MM.1S (cell line): ENCODE measurements around the gene TMEM121.

ENCODE experiments used
- DNase-seq: peaks from one replicate; pipeline ENCODE4 v3.0.0-alpha.2; 2015
- H2AFZ ChIP-seq: fragments of 300-600 bp; sonication (generic); 2 replicates; pipeline ENCODE4 v1.6.0; 2016; ENCODE audit warnings: antibody characterized with exemption, low read length
- H3F3A ChIP-seq: fragments of 300-600 bp; sonication (generic); 2 replicates; pipeline ENCODE4 v1.6.1; 2016; ENCODE audit warnings: mild to moderate bottlenecking, antibody characterized with exemption, low read length, moderate library complexity, mixed read lengths; ENCODE audit not compliant: insufficient read depth
- H3K27ac ChIP-seq: fragments of 300-600 bp; sonication (generic); 2 replicates; pipeline ENCODE4 v1.5.1; 2016; ENCODE audit warnings: mild to moderate bottlenecking, low read length
- H3K27me3 ChIP-seq: fragments of 300-600 bp; sonication (generic); replicated peaks from 2 replicates; pipeline ENCODE4 v1.6.0; 2016; ENCODE audit warnings: low read length; ENCODE audit not compliant: insufficient read depth
- H3K36me3 ChIP-seq: fragments of 300-600 bp; sonication (generic); replicated peaks from 2 replicates; pipeline ENCODE4 v1.6.1; 2016; ENCODE audit warnings: mild to moderate bottlenecking, low read length, mixed read lengths; ENCODE audit not compliant: insufficient read depth
- H3K4me1 ChIP-seq: fragments of 300-600 bp; sonication (generic); 2 replicates; pipeline ENCODE4 v1.6.1; 2016; ENCODE audit warnings: low read length, mixed read lengths
- H3K4me2 ChIP-seq: fragments of 300-600 bp; sonication (generic); 2 replicates; pipeline ENCODE4 v1.6.0; 2016; ENCODE audit warnings: low read depth, low read length
- H3K4me3 ChIP-seq: fragments of 300-600 bp; sonication (generic); 2 replicates; pipeline ENCODE4 v1.5.1; 2016; ENCODE audit warnings: low read length, mixed read lengths
- H3K79me2 ChIP-seq: fragments of 300-600 bp; sonication (generic); 2 replicates; pipeline ENCODE4 v1.6.1; 2016; ENCODE audit warnings: mixed run types, low read length, mixed read lengths
- H3K9ac ChIP-seq: fragments of 300-600 bp; sonication (generic); 2 replicates; pipeline ENCODE4 v1.6.1; 2016; ENCODE audit warnings: low read length, mixed read lengths
- H3K9me2 ChIP-seq: fragments of 300-600 bp; sonication (generic); replicated peaks from 2 replicates; pipeline ENCODE4 v1.6.1; 2016; ENCODE audit warnings: mild to moderate bottlenecking, low read length, mixed read lengths; ENCODE audit not compliant: insufficient read depth
- H3K9me3 ChIP-seq: fragments of 300-600 bp; sonication (generic); replicated peaks from 2 replicates; pipeline ENCODE4 v1.6.1; 2016; ENCODE audit warnings: mild to moderate bottlenecking, low read length, mixed read lengths; ENCODE audit not compliant: insufficient read depth
- H4K20me1 ChIP-seq: fragments of 300-600 bp; sonication (generic); 2 replicates; pipeline ENCODE4 v1.6.1; 2016; ENCODE audit warnings: mild to moderate bottlenecking, low read length, moderate library complexity, mixed read lengths; ENCODE audit not compliant: insufficient read depth
- EZH2 ChIP-seq: fragments of 300-600 bp; sonication (generic); optimal IDR thresholded peaks from 2 replicates; pipeline ENCODE3; 2017; ENCODE audit warnings: low read depth, mild to moderate bottlenecking, antibody characterized with exemption, low read length, mixed read lengths
- EZH2phosphoT487 ChIP-seq: fragments of 300-600 bp; sonication (generic); IDR thresholded peaks from 2 replicates; pipeline ENCODE4 v1.6.1; 2018; ENCODE audit warnings: antibody characterized with exemption, low read length
- TF ChIP-seq, protein P1 (sequence below): fragments of 300-600 bp; sonication (generic); IDR thresholded peaks from 2 replicates; pipeline ENCODE4 v1.5.1; 2016; ENCODE audit warnings: antibody characterized with exemption, low read length, mixed read lengths

The TMEM121 gene

DNA sequence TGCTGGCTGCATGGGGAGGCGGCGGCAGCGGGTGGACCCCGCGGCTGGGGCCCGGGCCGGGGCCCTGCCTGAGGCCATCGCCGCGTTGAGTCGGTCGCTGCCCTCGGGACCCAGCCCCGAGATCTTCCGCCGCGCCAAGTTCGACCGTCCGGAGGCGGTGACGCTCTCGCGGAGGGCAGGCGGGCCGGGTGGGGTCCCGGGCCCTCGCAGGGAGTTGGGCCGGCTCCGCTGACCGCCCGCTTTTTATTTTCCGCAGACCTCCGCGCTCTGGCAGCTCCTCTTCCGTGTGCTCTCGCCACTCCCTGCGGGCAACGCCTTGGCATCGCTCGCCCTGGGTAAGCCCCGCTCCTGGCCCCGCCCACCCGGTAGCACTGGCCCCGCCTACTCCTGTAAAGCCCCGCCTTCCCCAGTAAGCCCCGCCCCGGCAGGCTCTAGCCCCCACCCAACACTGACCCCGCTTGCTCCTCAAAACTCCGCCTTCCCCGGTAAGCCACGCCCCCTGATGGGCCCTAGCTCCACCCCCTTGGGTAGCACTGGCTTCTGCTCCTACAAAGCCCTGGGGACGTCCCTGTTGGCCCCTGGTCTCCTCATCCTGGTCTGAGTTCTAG is 34.9 kb upstream of the TMEM121 start:
- Histone ChIP-seq H3K79me2 (peaks cover 29% of the 10 kb centered on the region), H3K27ac (peak overlapping the region; percentile 92), H2AFZ (peak overlapping the region; percentile 69), H3K9me2 (no peaks in the 10 kb centered on the region), H3K9ac (peak overlapping the region; percentile 96), H3F3A (peaks cover 8% of the 10 kb centered on the region; the same call in 1 of the 2 replicates), H3K9me3 (no peaks in the 10 kb centered on the region), H3K4me1 (peaks cover 17% of the 10 kb centered on the region), H3K27me3 (0 out of 2 replicates have a peak, but pooled peaks cover under 1% of the 10 kb centered on the region), H3K36me3 (no peaks in the 10 kb centered on the region), H3K4me3 (peak overlapping the region; percentile 90), H4K20me1 (0 out of 2 replicates have a peak, but pooled peaks cover 4% of the 10 kb centered on the region), H3K4me2 (peak overlapping the region; percentile 70; the same call in 1 of the 2 replicates)
- TF ChIP-seq, protein P1, sequence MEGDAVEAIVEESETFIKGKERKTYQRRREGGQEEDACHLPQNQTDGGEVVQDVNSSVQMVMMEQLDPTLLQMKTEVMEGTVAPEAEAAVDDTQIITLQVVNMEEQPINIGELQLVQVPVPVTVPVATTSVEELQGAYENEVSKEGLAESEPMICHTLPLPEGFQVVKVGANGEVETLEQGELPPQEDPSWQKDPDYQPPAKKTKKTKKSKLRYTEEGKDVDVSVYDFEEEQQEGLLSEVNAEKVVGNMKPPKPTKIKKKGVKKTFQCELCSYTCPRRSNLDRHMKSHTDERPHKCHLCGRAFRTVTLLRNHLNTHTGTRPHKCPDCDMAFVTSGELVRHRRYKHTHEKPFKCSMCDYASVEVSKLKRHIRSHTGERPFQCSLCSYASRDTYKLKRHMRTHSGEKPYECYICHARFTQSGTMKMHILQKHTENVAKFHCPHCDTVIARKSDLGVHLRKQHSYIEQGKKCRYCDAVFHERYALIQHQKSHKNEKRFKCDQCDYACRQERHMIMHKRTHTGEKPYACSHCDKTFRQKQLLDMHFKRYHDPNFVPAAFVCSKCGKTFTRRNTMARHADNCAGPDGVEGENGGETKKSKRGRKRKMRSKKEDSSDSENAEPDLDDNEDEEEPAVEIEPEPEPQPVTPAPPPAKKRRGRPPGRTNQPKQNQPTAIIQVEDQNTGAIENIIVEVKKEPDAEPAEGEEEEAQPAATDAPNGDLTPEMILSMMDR = no peak
- TF ChIP-seq EZH2phosphoT487 (no peak), EZH2 (no peak)
- peak; percentile 80 for DNase-seq

DNA sequence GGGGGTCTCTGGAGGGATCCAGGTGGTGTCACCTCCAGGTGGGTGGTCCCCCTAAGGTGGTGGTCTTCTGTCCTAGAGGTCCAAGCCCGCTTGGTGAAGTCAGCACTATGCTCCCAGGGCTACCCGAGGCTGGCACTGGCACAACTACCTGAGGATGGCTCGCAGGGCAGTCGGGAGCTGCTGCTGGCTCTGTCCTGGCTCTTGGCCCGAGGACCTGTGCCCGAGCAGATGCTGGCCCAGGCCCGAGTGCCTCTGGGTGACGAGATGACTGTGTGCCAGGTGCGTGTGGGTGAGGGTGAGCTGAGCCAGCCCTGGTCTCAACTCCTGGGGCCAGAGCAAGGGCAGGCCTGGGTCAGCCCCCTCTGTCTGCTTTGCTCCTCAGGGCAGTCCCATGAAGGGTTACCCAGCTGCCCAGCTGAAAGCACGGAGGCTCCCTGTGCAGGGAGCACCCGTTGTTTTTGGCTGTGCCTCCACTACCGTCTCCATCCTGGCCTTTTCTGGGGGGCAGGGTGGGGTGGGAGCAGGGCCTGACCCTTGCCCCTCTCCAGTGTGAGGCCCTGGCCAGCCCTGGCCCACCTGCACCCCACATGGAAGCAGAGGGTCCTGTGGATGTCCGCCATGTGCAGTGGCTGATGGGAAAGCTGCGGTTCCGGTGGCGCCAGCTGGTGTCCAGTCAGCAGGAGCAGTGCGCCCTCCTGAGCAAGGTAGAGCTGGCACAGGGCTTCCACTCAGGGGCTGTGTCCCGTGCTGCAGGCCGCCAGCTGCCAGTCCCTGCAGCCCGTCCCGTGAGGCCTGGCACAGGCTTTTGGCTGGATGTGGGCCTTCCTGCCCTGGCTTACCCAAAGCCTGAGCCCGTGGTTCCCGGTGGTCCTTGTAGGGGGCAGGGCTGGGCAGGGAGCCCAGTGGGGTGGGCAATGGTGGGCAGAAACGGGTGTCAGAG is 34.1 kb upstream of the TMEM121 start:
- H3K27me3 ChIP-seq = no peaks in the 10 kb centered on the region
- no peaks in the 10 kb centered on the region for H3K9me2 ChIP-seq
- peaks cover 8% of the 10 kb centered on the region; the same call in 1 of the 2 replicates for H3F3A ChIP-seq
- peaks cover 29% of the 10 kb centered on the region for H3K79me2 ChIP-seq
- peaks cover 17% of the 10 kb centered on the region for H3K4me1 ChIP-seq
- TF ChIP-seq EZH2 (no peak), EZH2phosphoT487 (no peak)
- TF ChIP-seq, protein P1 = no peak
- no peak overlapping the region for H2AFZ ChIP-seq
- H3K9ac ChIP-seq = no peak overlapping the region
- 0 out of 2 replicates have a peak, but pooled peaks cover 4% of the 10 kb centered on the region for H4K20me1 ChIP-seq
- no peaks in the 10 kb centered on the region for H3K36me3 ChIP-seq
- no peaks in the 10 kb centered on the region for H3K9me3 ChIP-seq
- H3K27ac ChIP-seq = no peak overlapping the region
- peak overlapping the region; percentile 90; the same call in 1 of the 2 replicates for H3K4me3 ChIP-seq
- peak overlapping the region; percentile 70; the same call in 1 of the 2 replicates for H3K4me2 ChIP-seq
- DNase-seq = no peak

- Histone ChIP-seq H3K9me2 (no peaks in the 10 kb centered on the region), H3F3A (peaks cover 8% of the 10 kb centered on the region; the same call in 1 of the 2 replicates), H3K4me2 (no peak overlapping the region), H2AFZ (no peak overlapping the region), H3K79me2 (peaks cover 25% of the 10 kb centered on the region), H3K9ac (no peak overlapping the region), H3K27me3 (no peaks in the 10 kb centered on the region), H3K4me1 (peaks cover 17% of the 10 kb centered on the region), H3K9me3 (no peaks in the 10 kb centered on the region), H4K20me1 (0 out of 2 replicates have a peak, but pooled peaks cover 4% of the 10 kb centered on the region), H3K36me3 (no peaks in the 10 kb centered on the region), H3K4me3 (no peak overlapping the region), H3K27ac (no peak overlapping the region)
- DNase-seq = no peak
- TF ChIP-seq, protein P1 = no peak
- TF ChIP-seq EZH2 (no peak), EZH2phosphoT487 (no peak)
Measured at GRCh38 chr14:105492971-105493871, 33.2 kb upstream of the TMEM121 start.
